MCF 10A (cell line): ENCODE results near the gene PLD5. TPM values are rescaled to one million over a fixed set of nuclear protein-coding genes. Genes with fewer than 3 reads are reported as not detected.

Experiments
- BruUV-seq: library from RNA; stranded (reverse); fragments of 400-500 nt; replicated peaks from 2 replicates; lab custom pipeline; 2021; lab: Mats Ljungman, UMichigan
- CTCF ChIA-PET: fragments of 300-600 bp; sonication (Branson Sonifier 250); formaldehyde crosslinking; extraction: SDS; loops from one replicate; lab custom pipeline; 2021; ENCODE audit warnings: antibody characterized with exemption, inconsistent platforms; lab: Yijun Ruan, JAX
- POLR2A ChIA-PET: fragments of 300-600, 350-650 bp; sonication (Branson Sonifier 250); formaldehyde crosslinking; extraction: SDS; loops from one replicate; lab custom pipeline; 2020; ENCODE audit warnings: antibody characterized with exemption, inconsistent platforms; lab: Yijun Ruan, JAX
- DNase-seq: peaks from one replicate; pipeline ENCODE4 v3.0.0-alpha.2; 2018; ENCODE audit not compliant: unreplicated experiment
- H3K27ac Mint-ChIP-seq: one replicate; pipeline ENCODE4 v1.8.0; 2022; ENCODE audit warnings: mild to moderate bottlenecking, low read depth, mixed read lengths; ENCODE audit not compliant: unreplicated experiment
- H3K27me3 Mint-ChIP-seq: one replicate; pipeline ENCODE4 v1.8.0; 2022; ENCODE audit warnings: mixed read lengths; ENCODE audit not compliant: insufficient read depth, unreplicated experiment
- H3K36me3 Mint-ChIP-seq: one replicate; pipeline ENCODE4 v1.8.0; 2022; ENCODE audit warnings: mild to moderate bottlenecking, moderate library complexity, mixed read lengths; ENCODE audit not compliant: insufficient read depth, unreplicated experiment
- H3K4me1 Mint-ChIP-seq: one replicate; pipeline ENCODE4 v1.8.0; 2022; ENCODE audit warnings: mixed read lengths; ENCODE audit not compliant: insufficient read depth, unreplicated experiment
- H3K4me3 Mint-ChIP-seq: one replicate; pipeline ENCODE4 v1.8.0; 2022; ENCODE audit warnings: mild to moderate bottlenecking, moderate library complexity, mixed read lengths; ENCODE audit not compliant: unreplicated experiment
- H3K9me3 Mint-ChIP-seq: one replicate; pipeline ENCODE4 v1.8.0; 2022; ENCODE audit warnings: mixed read lengths; ENCODE audit not compliant: unreplicated experiment
- CTCF ChIP-seq: fragments of 200-600 bp; IDR thresholded peaks from one replicate; pipeline ENCODE4 v1.8.0; 2022; ENCODE audit warnings: antibody characterized with exemption, mild to moderate bottlenecking; ENCODE audit not compliant: unreplicated experiment
- intact Hi-C: fragments of 100-400 bp; cut with micrococcal nuclease; formaldehyde crosslinking; loops from 2 replicates; pipeline ENCODE4 v1.14.1; 2022
- total RNA-seq: library from RNA; stranded (reverse); gene quantifications from 2 replicates; pipeline ENCODE4 v1.2.3, GENCODE V29; 2022

Gene PLD5
- total RNA-seq, 1 experiment from 2014 or later = 18.3 TPM

DNA sequence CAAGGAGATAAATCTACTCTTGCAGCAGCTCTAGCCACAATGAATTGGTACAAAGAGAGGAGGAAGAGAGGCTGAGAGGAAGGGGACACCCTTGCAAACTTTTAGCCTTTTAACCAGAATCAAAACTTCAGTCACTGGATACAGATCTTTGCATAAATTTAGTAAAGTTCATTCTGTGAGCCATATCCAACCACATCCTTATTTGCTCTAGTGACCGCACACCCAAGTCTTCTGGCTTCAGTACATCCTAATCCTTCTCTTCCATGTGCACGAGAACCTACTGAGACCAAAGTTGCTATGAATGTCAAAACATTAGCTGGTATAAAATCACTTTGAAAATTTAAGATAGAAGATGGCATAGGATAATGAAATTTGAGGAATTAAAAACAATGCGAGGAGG, 21.9 kb upstream of the PLD5 start:
- DNase-seq = no peak
- TF ChIP-seq CTCF = no peak
- no peaks in the 10 kb centered on the region for H3K36me3 Mint-ChIP-seq
- H3K27ac Mint-ChIP-seq = no peak overlapping the region
- H3K4me1 Mint-ChIP-seq = no peaks in the 10 kb centered on the region
- ChIA-PET POLR2A (no interaction called here), CTCF (interaction anchor here (0.6 to 1.1 kb wide), 5 partner anchors 13 to 1598 kb away, joined by 3 to 6 read pairs (median 3); no protein-coding TSS in a partner anchor)
- BruUV-seq = no TSS peak
- no peaks in the 10 kb centered on the region for H3K27me3 Mint-ChIP-seq
- H3K9me3 Mint-ChIP-seq = no peaks in the 10 kb centered on the region
- intact Hi-C loops = no loop called here
- H3K4me3 Mint-ChIP-seq = no peak overlapping the region

GRCh38 chr1:242544071-242544470, 19.6 kb upstream of the PLD5 start:
- CTCF ChIA-PET = no interaction called here
- no peak overlapping the region for H3K4me3 Mint-ChIP-seq
- no peaks in the 10 kb centered on the region for H3K4me1 Mint-ChIP-seq
- H3K9me3 Mint-ChIP-seq = no peaks in the 10 kb centered on the region
- no peak for DNase-seq
- POLR2A ChIA-PET = no interaction called here
- no peak for TF ChIP-seq CTCF
- no peaks in the 10 kb centered on the region for H3K27me3 Mint-ChIP-seq
- H3K27ac Mint-ChIP-seq = no peak overlapping the region
- BruUV-seq = no TSS peak
- intact Hi-C loops = no loop called here
- no peaks in the 10 kb centered on the region for H3K36me3 Mint-ChIP-seq

GRCh38 chr1:242542271-242542670, 17.8 kb upstream of the PLD5 start:
- no peaks in the 10 kb centered on the region for H3K9me3 Mint-ChIP-seq
- no peaks in the 10 kb centered on the region for H3K4me1 Mint-ChIP-seq
- no peak overlapping the region for H3K27ac Mint-ChIP-seq
- intact Hi-C loops = no loop called here
- POLR2A ChIA-PET = no interaction called here
- DNase-seq = no peak
- no peaks in the 10 kb centered on the region for H3K27me3 Mint-ChIP-seq
- H3K4me3 Mint-ChIP-seq = no peak overlapping the region
- CTCF ChIA-PET = interaction anchor here (0.6 to 1.6 kb wide), 3 partner anchors 18 to 74 kb away, joined by 3 to 4 read pairs (median 4); partner anchors contain the start of gene PLD5
- no TSS peak for BruUV-seq
- no peaks in the 10 kb centered on the region for H3K36me3 Mint-ChIP-seq
- no peak for TF ChIP-seq CTCF

DNA sequence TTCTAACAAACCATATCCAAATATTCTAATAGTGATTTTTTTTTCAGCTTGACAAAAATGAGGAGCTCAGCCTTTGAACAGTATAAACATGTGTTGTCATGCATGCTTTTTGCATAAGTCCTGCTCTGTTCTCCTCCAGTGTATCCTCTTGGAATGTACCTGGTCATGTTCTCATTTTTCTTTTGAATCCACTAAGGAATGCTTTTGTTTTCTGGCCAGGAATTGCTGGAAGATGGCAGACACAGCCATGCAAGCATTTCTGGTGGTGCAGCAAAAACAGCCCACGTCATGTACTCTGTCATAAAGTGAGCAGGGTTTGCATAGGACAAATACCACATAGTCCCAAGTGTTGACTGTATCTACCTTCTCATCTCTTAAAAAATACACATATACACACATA, 11.5 kb upstream of the PLD5 start:
- H3K4me3 Mint-ChIP-seq = no peak overlapping the region
- peaks cover 16% of the 10 kb centered on the region for H3K4me1 Mint-ChIP-seq
- no TSS peak for BruUV-seq
- CTCF ChIA-PET = interaction anchor here (0.6 to 0.7 kb wide), 3 partner anchors 12 to 305 kb away, joined by 3 read pairs; no protein-coding TSS in a partner anchor
- no peak for TF ChIP-seq CTCF
- DNase-seq = no peak
- peaks cover 6% of the 10 kb centered on the region for H3K36me3 Mint-ChIP-seq
- POLR2A ChIA-PET = interaction anchor here (0.6 kb wide), 1 partner anchor 313 kb away, joined by 3 read pairs; no protein-coding TSS in a partner anchor
- H3K27ac Mint-ChIP-seq = no peak overlapping the region
- no peaks in the 10 kb centered on the region for H3K9me3 Mint-ChIP-seq
- intact Hi-C loops = no loop called here
- H3K27me3 Mint-ChIP-seq = no peaks in the 10 kb centered on the region
